SK-N-SH (cell line): Measurements from ENCODE around the gene TBCD.

Experiments used
- EP300 ChIP-seq, 2 experiments: IDR thresholded peaks; 2 replicates each; pipeline versions ENCODE4 v1.4.0 to v1.6.1; 2012; ENCODE audit warnings: borderline replicate concordance in 1 of 2, low read depth in 1 of 2, low read length in 1 of 2
- FOXM1 ChIP-seq: IDR thresholded peaks from 2 replicates; pipeline ENCODE4 v1.4.0; 2012; ENCODE audit warnings: low read depth, mild to moderate bottlenecking
- NRF1 ChIP-seq: IDR thresholded peaks from 2 replicates; pipeline ENCODE4 v1.6.1; 2012; ENCODE audit warnings: low read depth, mild to moderate bottlenecking, low read length
- TAF1 ChIP-seq: IDR thresholded peaks from 2 replicates; pipeline ENCODE4 v1.6.1; 2012; ENCODE audit warnings: low read depth, mild to moderate bottlenecking, low read length, moderate library complexity, borderline replicate concordance
- TF ChIP-seq, protein P1 (sequence below): fragments of 200-600 bp; sonication (generic); IDR thresholded peaks from 2 replicates; pipeline ENCODE4 v1.6.1; 2017; ENCODE audit warnings: antibody characterized with exemption, mild to moderate bottlenecking, moderate library complexity

DNA sequence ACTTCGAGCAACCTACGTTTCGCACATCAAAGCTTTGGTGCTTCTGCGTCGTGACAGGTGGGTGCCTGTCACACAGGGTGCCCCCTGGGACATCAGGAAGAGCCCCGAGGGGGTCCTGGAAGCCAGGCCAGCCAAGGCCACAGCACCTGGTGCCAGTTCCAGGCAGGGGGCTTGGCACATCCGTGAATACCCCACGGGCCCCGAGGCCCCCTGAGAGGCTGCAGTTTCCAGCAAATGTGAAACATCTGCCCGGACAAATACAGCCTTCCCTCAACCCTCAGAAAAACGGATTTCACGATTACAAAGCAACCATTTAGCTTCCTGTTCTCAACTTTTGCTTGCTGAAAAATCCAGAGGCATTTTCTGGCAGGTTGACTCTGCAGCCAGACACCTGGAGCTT lies 218.2 kb downstream of the TBCD start:
- TF ChIP-seq EP300 (IDR thresholded peaks at IDR 0.05; ENCODE audit: borderline replicate concordance in 1 of 2, low read depth in 1 of 2, low read length in 1 of 2) (no peak), FOXM1 (no peak), NRF1 (no peak), TAF1 (no peak)
- TF ChIP-seq, protein P1, sequence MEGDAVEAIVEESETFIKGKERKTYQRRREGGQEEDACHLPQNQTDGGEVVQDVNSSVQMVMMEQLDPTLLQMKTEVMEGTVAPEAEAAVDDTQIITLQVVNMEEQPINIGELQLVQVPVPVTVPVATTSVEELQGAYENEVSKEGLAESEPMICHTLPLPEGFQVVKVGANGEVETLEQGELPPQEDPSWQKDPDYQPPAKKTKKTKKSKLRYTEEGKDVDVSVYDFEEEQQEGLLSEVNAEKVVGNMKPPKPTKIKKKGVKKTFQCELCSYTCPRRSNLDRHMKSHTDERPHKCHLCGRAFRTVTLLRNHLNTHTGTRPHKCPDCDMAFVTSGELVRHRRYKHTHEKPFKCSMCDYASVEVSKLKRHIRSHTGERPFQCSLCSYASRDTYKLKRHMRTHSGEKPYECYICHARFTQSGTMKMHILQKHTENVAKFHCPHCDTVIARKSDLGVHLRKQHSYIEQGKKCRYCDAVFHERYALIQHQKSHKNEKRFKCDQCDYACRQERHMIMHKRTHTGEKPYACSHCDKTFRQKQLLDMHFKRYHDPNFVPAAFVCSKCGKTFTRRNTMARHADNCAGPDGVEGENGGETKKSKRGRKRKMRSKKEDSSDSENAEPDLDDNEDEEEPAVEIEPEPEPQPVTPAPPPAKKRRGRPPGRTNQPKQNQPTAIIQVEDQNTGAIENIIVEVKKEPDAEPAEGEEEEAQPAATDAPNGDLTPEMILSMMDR: no peak
